ENCODE data around the gene GALNT7.

GRCh38 chr4:173261052-173261451 is 92.4 kb downstream of the GALNT7 start:
- TF ChIP-seq, protein P1, sequence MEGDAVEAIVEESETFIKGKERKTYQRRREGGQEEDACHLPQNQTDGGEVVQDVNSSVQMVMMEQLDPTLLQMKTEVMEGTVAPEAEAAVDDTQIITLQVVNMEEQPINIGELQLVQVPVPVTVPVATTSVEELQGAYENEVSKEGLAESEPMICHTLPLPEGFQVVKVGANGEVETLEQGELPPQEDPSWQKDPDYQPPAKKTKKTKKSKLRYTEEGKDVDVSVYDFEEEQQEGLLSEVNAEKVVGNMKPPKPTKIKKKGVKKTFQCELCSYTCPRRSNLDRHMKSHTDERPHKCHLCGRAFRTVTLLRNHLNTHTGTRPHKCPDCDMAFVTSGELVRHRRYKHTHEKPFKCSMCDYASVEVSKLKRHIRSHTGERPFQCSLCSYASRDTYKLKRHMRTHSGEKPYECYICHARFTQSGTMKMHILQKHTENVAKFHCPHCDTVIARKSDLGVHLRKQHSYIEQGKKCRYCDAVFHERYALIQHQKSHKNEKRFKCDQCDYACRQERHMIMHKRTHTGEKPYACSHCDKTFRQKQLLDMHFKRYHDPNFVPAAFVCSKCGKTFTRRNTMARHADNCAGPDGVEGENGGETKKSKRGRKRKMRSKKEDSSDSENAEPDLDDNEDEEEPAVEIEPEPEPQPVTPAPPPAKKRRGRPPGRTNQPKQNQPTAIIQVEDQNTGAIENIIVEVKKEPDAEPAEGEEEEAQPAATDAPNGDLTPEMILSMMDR (IDR thresholded peaks at IDR 0.05): no peak
- TF ChIP-seq POLR2A (IDR thresholded peaks at IDR 0.05): no peak

All from heart left ventricle (tissue), 13 donors.